ENCODE results near the gene TNPO3.

DNA sequence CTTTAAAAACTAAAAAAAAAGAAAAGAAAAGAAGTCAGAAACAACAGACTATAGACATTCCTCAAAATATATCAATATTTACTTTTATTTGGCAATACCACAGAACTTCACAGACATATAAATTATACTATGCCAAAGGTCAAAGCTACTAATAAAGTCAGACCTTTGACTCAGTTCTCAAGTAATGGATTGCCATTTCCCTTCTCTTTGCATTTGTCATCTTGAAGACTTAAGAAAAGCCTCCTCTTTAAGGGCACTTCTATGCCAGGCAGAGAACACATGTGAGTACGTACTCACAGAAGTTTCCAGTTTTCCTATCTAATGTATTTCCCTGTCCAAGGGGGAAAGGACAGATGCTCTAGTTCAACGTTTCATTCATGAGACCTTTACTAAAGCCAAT, 37.6 kb downstream of the TNPO3 start:
- TF ChIP-seq, protein P1, sequence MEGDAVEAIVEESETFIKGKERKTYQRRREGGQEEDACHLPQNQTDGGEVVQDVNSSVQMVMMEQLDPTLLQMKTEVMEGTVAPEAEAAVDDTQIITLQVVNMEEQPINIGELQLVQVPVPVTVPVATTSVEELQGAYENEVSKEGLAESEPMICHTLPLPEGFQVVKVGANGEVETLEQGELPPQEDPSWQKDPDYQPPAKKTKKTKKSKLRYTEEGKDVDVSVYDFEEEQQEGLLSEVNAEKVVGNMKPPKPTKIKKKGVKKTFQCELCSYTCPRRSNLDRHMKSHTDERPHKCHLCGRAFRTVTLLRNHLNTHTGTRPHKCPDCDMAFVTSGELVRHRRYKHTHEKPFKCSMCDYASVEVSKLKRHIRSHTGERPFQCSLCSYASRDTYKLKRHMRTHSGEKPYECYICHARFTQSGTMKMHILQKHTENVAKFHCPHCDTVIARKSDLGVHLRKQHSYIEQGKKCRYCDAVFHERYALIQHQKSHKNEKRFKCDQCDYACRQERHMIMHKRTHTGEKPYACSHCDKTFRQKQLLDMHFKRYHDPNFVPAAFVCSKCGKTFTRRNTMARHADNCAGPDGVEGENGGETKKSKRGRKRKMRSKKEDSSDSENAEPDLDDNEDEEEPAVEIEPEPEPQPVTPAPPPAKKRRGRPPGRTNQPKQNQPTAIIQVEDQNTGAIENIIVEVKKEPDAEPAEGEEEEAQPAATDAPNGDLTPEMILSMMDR (IDR thresholded peaks at IDR 0.05; ENCODE audit: low read depth, low read length): no peak
- TF ChIP-seq POLR2A (IDR thresholded peaks at IDR 0.05; ENCODE audit: extremely low read depth, insufficient read length): no peak
- no peak for TF ChIP-seq MYC (IDR thresholded peaks at IDR 0.05; ENCODE audit: low read depth, low read length)
- TF ChIP-seq, protein P2, sequence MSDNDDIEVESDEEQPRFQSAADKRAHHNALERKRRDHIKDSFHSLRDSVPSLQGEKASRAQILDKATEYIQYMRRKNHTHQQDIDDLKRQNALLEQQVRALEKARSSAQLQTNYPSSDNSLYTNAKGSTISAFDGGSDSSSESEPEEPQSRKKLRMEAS (IDR thresholded peaks at IDR 0.05; ENCODE audit: low read depth, low read length): no peak
